GM12872 (cell line): ENCODE data around the gene TLCD4.

Experiments
- CTCF ChIP-seq: IDR thresholded peaks from 3 replicates; pipeline ENCODE4 v1.5.1; 2011; ENCODE audit warnings: low read depth, mild to moderate bottlenecking, low read length, moderate library complexity; ENCODE audit not compliant: insufficient read depth

The TLCD4 gene

GRCh38 chr1:95086949-95087533 lies 30.1 kb upstream of the TLCD4 start:
- TF ChIP-seq CTCF: no peak

- no peak for TF ChIP-seq CTCF
These were observed 28.9 kb upstream of the TLCD4 start for GRCh38 chr1:95088303-95088702.

- no peak for TF ChIP-seq CTCF
These were observed 27.4 kb upstream of the TLCD4 start for GRCh38 chr1:95089650-95090287.

DNA sequence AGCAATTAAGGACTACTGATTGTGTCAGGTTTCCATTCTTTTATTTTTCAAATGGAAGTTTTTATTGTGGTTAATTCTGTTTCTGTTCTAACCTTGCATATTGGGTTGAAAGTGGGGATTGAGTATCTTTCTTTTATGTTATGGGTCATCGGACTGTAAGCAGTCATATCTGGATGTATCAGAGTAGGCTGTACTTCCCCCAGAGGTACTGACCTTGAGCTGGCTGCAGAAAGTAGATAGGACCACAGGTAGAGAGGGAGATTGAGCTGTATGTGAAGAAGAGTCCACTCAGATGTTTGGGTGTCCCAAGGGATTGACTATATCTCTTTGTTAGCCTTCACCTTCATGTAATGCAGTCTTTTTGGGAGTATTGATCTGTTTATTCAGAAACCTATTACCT lies 23.9 kb upstream of the TLCD4 start:
- no peak for TF ChIP-seq CTCF

DNA sequence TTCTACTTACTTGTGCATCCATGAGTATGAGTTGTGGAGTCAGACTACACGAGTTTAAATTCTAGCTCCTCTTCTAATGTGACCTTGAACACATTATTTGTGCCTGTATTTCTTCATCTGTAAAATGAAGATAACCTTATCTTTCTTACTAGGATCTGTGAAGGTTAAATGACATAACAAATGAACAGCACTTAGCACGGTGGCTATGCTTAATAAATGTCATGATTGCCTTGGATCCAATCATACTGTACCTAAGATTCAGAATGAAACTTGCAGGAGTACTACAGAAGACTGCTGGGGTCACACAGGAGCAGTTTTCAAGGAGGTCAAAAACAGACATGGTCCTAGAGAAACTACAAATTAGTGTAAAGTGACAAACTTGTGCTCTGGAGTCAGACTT lies 22.2 kb upstream of the TLCD4 start:
- TF ChIP-seq CTCF: no peak

DNA sequence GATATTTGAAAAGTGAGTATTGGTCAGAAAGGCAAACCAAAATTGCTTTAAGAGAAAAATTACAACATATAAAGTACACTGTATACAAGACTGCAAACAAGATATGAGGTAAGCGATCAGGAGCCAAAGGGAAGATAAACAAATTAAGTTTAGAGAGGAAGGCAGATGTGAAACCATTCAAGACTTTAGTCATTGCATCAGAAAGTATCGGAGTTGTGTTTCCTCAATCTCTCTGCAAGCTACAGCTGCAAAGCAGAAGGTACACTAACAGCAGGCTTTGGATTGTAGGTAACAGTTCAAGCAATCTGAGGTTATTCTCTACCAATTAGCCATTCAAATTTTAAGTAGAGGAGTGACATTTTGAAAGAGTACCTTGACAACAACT lies 21.3 kb upstream of the TLCD4 start:
- no peak for TF ChIP-seq CTCF

DNA sequence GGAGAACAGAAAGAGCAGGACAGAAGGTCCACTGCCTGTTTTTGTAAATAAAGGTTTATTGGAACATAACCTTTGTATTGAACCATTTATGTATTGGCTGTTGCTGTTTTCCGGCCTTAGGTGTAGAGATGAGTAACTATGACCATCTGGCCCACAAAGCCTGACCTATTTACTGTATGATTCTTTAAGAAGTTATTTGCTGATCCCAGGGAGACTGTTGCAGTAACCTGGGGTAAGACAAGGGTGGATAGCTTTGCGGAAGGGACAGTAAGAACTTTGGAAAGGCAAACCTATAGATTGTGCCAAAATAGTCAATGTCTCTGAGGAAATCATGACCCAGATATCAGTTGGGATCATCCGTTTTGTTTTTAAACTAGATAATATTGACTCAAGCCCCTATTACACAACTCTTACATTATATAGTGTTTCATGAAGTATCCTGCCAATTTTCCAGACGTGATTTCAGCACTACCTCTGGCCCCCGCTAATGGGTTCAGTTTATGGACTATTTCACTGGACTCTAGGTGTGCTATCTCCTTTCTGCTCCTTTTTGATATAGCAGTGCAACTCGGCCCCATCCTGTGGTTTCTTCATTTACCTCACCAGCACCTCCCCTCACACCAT lies 20.8 kb upstream of the TLCD4 start:
- TF ChIP-seq CTCF: no peak
